ENCODE measurements around the gene TNNT2. TPM values are rescaled to one million over a fixed set of nuclear protein-coding genes. Genes with fewer than 3 reads are reported as not detected.

The TNNT2 gene
- total RNA-seq, 4 donors from 2014 or later = 6.6 to 128 (median 45.7) TPM

DNA sequence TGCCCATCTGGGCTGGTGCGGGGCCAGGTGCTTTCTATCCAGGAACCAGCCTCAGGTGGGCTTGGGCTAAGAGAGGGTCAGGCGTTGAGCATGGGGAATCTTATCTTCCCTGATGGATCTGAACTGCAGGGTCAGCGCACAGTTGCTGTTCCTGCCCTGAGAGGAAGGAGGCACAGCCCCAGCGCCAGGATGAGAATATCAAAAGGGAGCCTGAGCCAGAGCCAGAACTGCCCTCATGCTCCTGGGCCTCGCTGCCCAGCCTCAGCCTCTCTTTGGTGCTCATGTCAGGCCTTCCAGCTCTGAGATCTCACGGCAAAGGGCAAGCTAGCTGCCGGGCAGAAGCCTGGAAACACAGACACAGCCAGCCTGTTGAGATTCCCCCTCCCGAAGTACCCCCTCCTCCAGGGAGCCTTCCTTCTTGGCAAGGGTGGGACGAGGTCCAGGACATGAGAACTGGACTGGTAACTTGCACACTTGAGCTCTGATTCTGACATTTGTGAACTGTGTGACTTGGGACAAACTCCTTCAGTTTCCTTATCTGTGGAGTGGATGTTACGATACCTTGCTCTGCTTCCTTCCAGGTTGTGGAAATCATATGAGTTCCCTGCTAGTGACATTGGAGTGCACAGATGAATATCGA lies 22.9 kb upstream of the TNNT2 start:
- peaks cover 0 to 15% (median 6%) of the 10 kb centered on the region in 4 donors for H3K4me1 ChIP-seq
- H3K36me3 ChIP-seq = no peaks in the 10 kb centered on the region
- WGBS, 2 donors = 88 to 91% methylated on average over 10 to 11 of the region's 11 CpGs
- H3K4me3 ChIP-seq = peak overlapping the region in 1 of 4 donors; percentile 39
- H3K27ac ChIP-seq = peak overlapping the region in 1 of 4 donors; percentile 79
- peaks cover 0 to 27% of the 10 kb centered on the region in 2 donors for H3K27me3 ChIP-seq
- no peak for DNase-seq (ENCODE audit: low spot score in 2 of 2)
- no peak for TF ChIP-seq POLR2A (IDR thresholded peaks at IDR 0.05)
- TF ChIP-seq EP300 (IDR thresholded peaks at IDR 0.05) = no peak
- TF ChIP-seq, protein P1, sequence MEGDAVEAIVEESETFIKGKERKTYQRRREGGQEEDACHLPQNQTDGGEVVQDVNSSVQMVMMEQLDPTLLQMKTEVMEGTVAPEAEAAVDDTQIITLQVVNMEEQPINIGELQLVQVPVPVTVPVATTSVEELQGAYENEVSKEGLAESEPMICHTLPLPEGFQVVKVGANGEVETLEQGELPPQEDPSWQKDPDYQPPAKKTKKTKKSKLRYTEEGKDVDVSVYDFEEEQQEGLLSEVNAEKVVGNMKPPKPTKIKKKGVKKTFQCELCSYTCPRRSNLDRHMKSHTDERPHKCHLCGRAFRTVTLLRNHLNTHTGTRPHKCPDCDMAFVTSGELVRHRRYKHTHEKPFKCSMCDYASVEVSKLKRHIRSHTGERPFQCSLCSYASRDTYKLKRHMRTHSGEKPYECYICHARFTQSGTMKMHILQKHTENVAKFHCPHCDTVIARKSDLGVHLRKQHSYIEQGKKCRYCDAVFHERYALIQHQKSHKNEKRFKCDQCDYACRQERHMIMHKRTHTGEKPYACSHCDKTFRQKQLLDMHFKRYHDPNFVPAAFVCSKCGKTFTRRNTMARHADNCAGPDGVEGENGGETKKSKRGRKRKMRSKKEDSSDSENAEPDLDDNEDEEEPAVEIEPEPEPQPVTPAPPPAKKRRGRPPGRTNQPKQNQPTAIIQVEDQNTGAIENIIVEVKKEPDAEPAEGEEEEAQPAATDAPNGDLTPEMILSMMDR (IDR thresholded peaks at IDR 0.05) = no peak
- no peaks in the 10 kb centered on the region for H3K9me3 ChIP-seq

DNA sequence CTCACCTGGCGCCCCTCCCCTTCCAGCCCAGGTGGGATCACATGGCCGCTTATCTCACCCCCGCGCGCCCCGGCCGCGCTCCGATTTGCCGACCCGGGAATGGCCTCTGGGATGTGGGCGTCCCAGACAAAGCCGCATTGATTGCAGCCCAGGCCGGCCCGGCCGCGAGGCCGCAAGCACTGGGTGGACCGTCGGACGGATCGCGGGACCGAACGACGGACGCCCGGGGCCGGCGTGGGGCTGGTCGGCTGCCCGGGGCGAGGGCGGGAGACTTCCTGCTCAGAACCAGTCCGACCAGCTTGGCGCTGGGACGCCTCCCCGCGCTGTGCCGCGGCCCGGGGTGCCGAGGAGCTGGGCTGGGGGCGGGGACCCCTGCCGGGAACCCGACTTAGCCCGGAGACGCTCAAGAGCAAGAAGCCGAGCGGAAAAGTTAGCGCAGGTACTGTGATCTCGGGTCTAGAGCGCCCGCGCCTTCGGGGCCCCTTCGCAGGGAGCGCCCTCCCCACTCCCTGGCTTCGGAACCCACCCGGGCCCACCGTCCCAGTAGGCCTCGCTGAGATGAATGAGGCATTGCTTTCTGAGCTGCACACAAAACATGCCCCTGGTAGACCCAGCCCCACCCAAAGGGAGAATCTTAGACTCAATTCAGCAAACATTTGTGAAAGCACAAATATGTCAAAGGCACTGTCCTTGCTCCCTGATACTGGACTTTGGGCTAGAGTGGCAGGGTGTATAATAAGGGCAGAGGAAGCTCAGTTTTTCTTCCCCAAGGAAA lies 22.1 kb upstream of the TNNT2 start:
- no peak for DNase-seq (ENCODE audit: low spot score in 2 of 2)
- WGBS, 2 donors = 2 to 14% methylated on average over 35 to 46 of the region's 62 CpGs
- TF ChIP-seq EP300 (IDR thresholded peaks at IDR 0.05) (peak in 1 of 2 donors; percentile 38), POLR2A (IDR thresholded peaks at IDR 0.05) (no peak)
- Histone ChIP-seq H3K9me3 (no peaks in the 10 kb centered on the region), H3K27ac (peak overlapping the region in 2 of 4 donors; percentile 68 to 79), H3K36me3 (no peaks in the 10 kb centered on the region), H3K27me3 (peaks cover 0 to 27% of the 10 kb centered on the region in 2 donors), H3K4me1 (peaks cover 0 to 15% (median 6%) of the 10 kb centered on the region in 4 donors), H3K4me3 (peak overlapping the region; percentile 5 to 42 (median 30))

DNA sequence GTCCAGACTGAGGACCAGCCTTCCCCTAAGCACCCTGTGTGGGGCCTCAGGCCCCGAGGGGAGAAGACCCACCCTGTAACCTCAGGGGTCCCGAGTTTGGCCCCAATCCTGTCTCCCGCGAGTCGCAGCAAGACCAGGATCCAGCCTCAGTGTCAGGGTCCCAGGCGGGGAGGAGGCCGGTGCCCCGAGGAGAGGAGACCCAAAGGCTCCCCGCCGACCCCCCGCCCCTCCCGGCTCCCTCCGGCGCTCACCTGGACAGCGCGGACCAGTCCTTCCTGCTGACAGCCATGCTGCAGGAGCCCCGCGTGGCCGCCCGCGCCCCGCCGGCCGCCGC lies 21.5 kb upstream of the TNNT2 start, which contains the start of gene LAD1:
Gene LAD1, minus strand, starts transcription at position 307 of the 334 bp plus-strand sequence. Its CDS starts 18 bp downstream, at position 289.
- no peaks in the 10 kb centered on the region for H3K9me3 ChIP-seq
- no peak for TF ChIP-seq EP300 (IDR thresholded peaks at IDR 0.05)
- TF ChIP-seq POLR2A (IDR thresholded peaks at IDR 0.05) = no peak
- TF ChIP-seq, protein P1 (IDR thresholded peaks at IDR 0.05) = no peak
- peaks cover 0 to 27% of the 10 kb centered on the region in 2 donors for H3K27me3 ChIP-seq
- peak within 1 kb of the TSS in 2 of 4 donors; percentile 68 to 79 for H3K27ac ChIP-seq
- no peak for DNase-seq (ENCODE audit: low spot score in 2 of 2)
- no peaks in the 10 kb centered on the region for H3K36me3 ChIP-seq
- 5% methylated on average over 14 of the region's 25 CpGs; no CpG with 5 or more reads in 1 of the 2 donors for WGBS, 2 donors
- H3K4me1 ChIP-seq = peaks cover 0 to 15% (median 6%) of the 10 kb centered on the region in 4 donors
- peak within 1 kb of the TSS; percentile 5 to 42 (median 30) for H3K4me3 ChIP-seq

DNA sequence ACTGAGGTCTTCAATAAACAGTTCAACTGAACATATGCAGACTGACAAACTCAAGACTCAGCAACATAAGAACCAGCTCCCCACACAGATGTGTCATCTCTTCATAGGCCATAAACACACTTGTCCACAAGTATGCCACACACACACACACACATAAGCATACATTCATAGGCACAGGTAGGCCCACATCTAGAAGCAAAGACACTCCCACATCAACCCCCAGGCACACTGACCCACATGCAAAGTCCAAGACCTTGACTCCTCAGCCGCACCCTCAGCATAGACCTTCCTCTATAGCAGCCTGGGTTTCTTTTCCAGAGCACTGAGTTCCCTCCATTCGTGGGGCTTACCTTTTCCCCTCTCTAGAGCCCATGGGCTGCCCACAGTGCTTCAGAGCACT lies 20.2 kb upstream of the TNNT2 start:
- H3K27ac ChIP-seq = peak overlapping the region in 1 of 4 donors; percentile 79
- TF ChIP-seq, protein P1 (IDR thresholded peaks at IDR 0.05) = no peak
- no peak for TF ChIP-seq EP300 (IDR thresholded peaks at IDR 0.05)
- no peak for TF ChIP-seq POLR2A (IDR thresholded peaks at IDR 0.05)

DNA sequence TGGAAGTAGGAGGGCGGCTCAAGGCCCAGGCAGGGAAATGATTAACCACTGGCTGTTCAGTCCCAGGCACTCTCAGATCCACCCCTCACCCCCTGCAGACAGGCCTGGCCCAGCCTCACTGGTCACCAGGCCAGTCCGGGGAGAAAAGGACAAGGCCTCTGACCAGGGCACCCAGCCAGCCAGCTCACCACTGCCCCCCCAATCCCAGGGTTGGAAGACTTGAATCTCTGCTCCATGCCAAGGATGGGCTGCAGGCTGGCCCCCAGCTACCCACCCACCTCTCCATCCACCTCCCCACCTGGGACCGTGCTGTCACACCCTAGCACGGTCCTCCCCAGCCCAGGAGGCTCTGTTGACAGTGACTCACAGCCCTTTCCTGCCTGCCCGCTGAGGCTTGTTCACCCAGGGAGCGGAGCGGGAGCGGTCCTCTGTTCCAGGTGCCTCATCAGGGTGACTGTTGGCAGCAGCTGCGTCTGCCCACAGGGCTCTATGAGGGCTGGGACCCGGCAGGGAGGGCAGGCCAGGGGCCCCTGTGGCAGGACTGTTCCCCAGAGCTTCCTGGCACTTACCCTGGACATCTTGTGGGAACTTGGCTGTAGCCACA lies 19.5 kb upstream of the TNNT2 start:
- no peak for TF ChIP-seq EP300 (IDR thresholded peaks at IDR 0.05)
- TF ChIP-seq, protein P1 (IDR thresholded peaks at IDR 0.05) = no peak
- no peak for TF ChIP-seq POLR2A (IDR thresholded peaks at IDR 0.05)
- no peak overlapping the region for H3K4me3 ChIP-seq
- H3K4me1 ChIP-seq = peaks cover 0 to 15% (median 6%) of the 10 kb centered on the region in 4 donors
- H3K9me3 ChIP-seq = no peaks in the 10 kb centered on the region
- H3K27me3 ChIP-seq = peaks cover 0 to 27% of the 10 kb centered on the region in 2 donors
- no peak for DNase-seq (ENCODE audit: low spot score in 2 of 2)
- WGBS, 2 donors = 83 to 87% methylated on average over 8 to 10 of the region's 10 CpGs
- H3K27ac ChIP-seq = peak overlapping the region in 1 of 4 donors; percentile 61
- no peaks in the 10 kb centered on the region for H3K36me3 ChIP-seq

More for the DNA sequence above, 20.2 kb upstream of the TNNT2 start:
- 95 to 100% methylated on average over 2 of the region's 2 CpGs for WGBS, 2 donors
- no peaks in the 10 kb centered on the region for H3K36me3 ChIP-seq
- peaks cover 0 to 15% (median 6%) of the 10 kb centered on the region in 4 donors for H3K4me1 ChIP-seq
- peaks cover 0 to 27% of the 10 kb centered on the region in 2 donors for H3K27me3 ChIP-seq
- DNase-seq (ENCODE audit: low spot score in 2 of 2) = no peak
- H3K4me3 ChIP-seq = no peak overlapping the region
- H3K9me3 ChIP-seq = no peaks in the 10 kb centered on the region

Measured in tibial nerve (tissue), 4 donors.